UCSD-AML1 (cell line): Measurements from ENCODE around the gene KRT80.

Source experiments
- DNase-seq: peaks from one replicate; lab custom pipeline; 2025; ENCODE audit not compliant: unreplicated experiment; lab: John Stamatoyannopoulos, UW

The KRT80 gene

GRCh38 chr12:52229836-52230343, 38.1 kb upstream of the KRT80 start:
- no peak for DNase-seq

DNA sequence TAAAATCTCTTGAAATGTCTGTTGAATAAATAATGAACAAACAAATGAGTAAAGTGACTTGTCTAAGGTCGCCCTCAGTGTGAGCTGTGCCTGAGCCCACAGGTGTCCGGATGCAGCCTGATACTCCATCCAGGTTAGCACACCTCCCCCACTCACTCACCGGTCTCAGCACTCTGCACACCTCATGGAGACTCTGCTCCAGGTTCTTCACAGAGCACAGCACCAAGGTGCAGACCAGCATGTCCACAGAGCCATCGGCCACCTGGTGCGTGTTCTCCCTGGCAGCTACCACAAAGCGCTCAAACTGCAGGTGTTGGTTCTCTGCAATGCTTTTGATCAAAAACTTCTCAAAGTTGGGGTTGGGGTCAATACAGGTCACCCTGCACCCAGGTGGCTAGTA, 37.1 kb upstream of the KRT80 start:
- DNase-seq = no peak

GRCh38 chr12:52228366-52228765, 36.6 kb upstream of the KRT80 start:
- no peak for DNase-seq

DNA sequence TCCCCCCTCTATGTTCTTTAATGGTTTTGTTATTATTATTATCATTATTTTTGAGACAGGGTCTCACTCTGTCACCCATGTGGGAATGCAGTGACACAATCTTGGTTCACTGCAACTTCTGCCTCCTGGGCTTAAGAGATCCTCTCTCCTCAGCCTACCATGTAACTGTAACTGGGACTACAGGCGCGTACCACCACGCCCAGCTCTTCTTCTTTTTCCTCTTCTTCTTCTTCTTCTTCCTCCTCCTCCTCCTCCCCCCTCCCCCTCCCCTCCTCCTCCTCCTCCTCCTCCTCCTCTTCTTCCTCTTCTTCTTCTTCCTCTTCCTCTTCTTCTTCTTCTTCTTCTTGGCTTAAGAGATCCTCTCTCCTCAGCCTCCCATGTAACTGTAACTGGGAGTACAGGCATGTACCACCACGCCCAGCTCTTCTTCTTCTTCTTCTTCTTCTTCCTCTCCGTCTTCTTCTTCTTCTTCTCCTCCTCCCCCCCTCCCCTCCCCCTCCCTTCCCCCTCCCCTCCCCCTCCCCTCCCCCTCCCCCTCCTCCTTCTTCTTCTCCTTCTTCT, 35.9 kb upstream of the KRT80 start:
- DNase-seq = no peak

- DNase-seq = no peak
Observed at GRCh38 chr12:52226446-52226845, 34.6 kb upstream of the KRT80 start.

DNA sequence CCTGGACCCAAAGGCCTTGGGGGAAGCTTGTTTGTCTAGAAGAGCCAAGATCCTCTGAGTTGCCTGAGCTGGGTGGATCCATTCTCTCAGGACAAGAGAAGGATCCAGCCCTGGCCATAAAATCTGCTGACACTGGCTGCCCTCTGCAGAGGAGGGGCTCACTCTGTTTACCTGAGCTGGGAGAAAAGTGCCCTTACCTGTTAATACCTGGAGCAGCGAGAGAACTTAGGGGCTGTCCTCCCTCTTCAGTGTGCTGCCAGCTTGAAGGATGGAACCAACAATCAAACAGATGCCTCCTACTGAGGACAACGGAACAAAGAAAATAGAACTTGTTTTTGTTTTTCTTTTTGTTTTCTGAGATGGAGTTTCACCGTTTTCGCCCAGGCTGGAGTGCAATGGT, 33.9 kb upstream of the KRT80 start:
- DNase-seq = no peak

DNA sequence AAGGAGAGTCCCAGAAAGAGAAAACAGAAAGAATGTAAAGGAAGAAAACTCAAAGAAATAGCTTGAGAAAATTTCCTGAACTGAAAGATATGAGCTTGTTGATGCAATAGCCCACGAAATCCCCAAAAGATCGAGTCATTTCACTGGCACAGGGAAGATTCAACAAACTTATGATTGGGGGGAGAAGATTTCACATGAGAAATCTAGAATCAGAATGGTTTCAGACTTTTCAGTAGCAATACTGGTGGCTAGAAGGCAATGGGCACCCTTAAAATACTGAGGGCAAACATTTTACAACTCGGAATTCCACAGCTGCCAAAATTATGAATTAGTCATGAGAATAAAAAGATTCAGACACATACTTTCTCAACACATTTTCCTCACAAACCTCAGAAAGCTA, 32.3 kb upstream of the KRT80 start:
- no peak for DNase-seq

GRCh38 chr12:52223406-52224039, 31.7 kb upstream of the KRT80 start:
- DNase-seq = no peak

DNA sequence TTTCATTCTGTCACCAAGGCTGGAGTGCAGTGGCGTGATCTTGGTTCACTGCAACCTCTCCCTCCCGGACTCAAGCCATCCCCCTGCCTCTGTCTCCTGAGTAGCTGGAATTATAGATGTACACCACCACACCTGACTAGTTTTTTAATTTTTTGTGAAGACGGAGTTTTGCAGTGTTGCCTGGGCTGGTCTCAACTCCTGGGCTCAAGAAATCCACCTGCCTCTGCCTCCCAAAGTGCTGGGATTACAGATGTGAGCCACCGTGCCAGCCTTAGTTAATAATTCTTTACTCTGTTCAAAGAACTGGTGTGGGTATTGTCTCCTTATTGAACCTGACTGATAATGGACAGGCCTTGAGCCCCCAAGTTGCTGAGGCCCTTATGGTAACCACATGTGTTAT, 30.9 kb upstream of the KRT80 start:
- no peak for DNase-seq

GRCh38 chr12:52221912-52222457, 30.2 kb upstream of the KRT80 start:
- DNase-seq = peak; percentile 81

GRCh38 chr12:52221070-52221781, 29.4 kb upstream of the KRT80 start:
- DNase-seq = no peak

DNA sequence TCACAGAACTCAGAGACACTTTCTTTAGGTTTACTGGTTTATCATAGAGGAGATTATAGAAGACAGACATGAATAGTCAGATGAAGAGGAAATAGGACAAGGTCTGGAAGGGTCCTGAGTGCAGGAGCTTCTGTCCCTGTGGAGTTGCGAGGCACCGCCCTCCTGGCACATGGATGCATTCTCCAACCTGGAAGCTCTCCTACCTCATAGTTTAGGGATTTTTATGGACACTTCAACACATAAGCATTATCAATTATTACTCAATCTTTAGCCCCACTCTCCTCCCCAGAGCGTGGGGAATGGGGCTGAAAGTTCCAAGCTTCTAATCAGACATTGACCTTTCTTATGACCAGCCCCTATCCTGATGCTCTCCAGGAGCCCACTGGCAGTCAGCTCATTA, 28.7 kb upstream of the KRT80 start:
- no peak for DNase-seq

- DNase-seq = no peak
Observed at GRCh38 chr12:52218001-52218400, 26.2 kb upstream of the KRT80 start.

DNA sequence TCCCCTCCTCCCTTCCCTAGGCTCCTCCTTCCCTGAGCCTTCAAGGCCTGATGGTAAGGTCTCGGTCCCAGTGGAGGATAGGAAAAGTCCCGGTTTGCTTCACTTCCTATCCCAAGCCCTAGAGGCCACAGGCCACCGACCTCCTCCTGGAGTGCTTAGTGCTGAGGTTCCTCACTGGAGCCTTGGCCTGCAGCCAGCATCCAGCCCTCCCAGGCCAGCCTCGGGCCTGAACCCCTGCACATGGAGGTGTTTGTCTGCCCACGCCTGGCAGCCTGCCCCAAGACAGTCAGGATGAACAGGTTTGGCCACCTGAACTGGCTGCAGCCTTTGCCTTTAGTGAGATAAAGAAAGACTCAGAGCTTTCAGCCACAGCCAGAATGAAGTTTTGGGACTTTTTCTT, 25.4 kb upstream of the KRT80 start:
- DNase-seq = no peak

GRCh38 chr12:52216807-52217206, 25.0 kb upstream of the KRT80 start:
- no peak for DNase-seq

DNA sequence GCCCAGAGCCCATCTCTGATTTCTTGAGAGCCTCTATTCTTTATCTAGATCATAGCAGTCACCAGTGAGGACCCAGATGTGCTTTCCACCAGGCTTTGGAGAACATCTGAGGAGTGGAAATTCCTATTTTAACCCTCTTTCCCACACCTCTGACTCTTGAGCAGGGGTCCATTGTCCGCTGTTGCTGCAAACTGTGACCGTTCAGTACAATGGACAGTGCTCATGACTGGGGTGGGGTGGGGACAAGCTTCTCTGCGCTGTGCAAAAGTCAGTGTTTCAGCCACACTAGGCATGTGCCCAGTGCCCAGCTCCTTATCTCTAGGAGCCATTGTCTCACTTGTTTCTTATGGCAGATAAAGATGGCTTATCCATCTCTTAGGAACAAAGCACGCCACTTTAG, 24.3 kb upstream of the KRT80 start:
- DNase-seq = no peak

- no peak for DNase-seq
Observed at GRCh38 chr12:52215587-52216031, 23.8 kb upstream of the KRT80 start.

DNA sequence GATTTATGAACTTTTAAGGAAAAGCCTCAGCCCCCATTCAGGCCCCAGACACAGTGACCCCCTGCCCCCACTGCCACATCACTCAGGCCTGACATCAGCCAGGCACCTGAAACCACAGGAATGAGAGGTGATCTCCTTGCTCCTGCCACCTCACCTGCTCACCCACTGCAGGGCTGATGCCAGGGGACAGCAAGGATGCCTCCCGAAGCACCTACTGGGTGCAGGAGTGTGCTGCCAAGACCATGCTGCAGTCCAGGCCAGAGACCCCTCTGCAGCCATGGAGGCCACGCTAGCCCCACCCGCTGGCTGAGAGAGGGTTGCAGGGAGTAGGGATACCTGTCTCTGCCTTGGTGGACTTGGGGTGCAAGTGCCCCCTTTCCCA, 22.6 kb upstream of the KRT80 start:
- DNase-seq = no peak

- DNase-seq = peak; percentile 87
Observed at GRCh38 chr12:52213564-52214420, 22.0 kb upstream of the KRT80 start.

DNA sequence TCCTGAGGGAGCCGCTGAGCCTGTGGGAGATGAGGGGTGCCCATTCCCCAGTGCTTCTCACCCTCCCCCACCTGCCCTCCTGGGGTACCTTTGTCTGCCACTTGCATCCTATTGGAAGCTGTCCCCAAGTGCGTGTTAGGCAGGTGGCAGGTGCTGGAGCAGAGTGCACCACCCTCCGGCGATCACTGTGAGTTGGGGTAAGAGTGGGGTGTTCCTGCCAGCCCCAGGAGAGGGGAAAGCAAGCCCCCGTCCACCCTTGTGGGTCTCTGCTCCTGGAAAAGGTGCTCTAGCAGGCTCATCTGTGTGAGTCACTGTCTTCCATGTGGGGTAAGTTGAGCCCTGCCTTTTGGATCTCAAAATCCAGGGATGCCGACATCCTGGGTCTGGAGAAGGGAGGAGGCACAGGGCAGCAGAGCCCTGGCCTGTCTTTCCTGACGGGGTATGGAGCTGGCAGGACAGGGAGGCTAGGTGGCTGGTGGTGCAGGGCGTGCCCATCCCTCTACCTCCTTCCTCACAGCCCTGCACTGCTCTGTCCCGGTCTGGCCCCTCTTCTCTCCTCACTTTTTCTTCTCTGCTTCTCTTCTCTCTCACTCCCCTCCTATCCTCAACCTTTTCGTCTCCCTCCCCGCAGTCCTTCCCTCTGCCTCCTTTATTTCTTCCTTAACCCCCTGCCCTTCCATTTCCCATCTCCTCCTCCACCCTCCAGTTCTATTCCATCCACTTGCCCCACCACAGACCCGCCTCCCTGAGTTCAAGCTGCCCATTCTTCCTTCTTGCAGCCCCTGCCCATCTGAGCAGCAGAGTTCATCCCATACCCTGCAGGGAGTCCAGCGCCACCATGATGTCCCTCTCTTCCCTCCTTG, 21.1 kb upstream of the KRT80 start:
- DNase-seq = no peak
